CD4-positive, alpha-beta T cell (primary cell): ENCODE measurements around the gene ARHGAP33. TPM values are rescaled to one million over a fixed set of nuclear protein-coding genes. Genes with fewer than 3 reads are reported as not detected.

Experiments
- ATAC-seq: fragments of 200-7000 bp; cut with Tn5 transposase; one replicate; pipeline ENCODE4 v1.10.0; 2022; ENCODE audit warnings: mild to moderate bottlenecking; ENCODE audit not compliant: poor library complexity
- CTCF ChIA-PET: fragments of 350-600 bp; sonication (Branson Sonifier 250); formaldehyde crosslinking; loops from one replicate; lab custom pipeline; 2021; ENCODE audit warnings: antibody characterized with exemption, inconsistent platforms; lab: Charles Lee
- POLR2A ChIA-PET: fragments of 350-600 bp; sonication (Branson Sonifier 250); formaldehyde crosslinking; loops from one replicate; lab custom pipeline; 2021; ENCODE audit warnings: antibody characterized with exemption, inconsistent platforms; lab: Charles Lee
- DNase-seq, 14 experiments: peaks; one replicate each; pipeline ENCODE4 v3.0.0-alpha.2; 2013 to 2020; ENCODE audit warnings: mixed read lengths in 2 of 14
- H3K27ac ChIP-seq, 2 donors: one replicate each; pipeline versions ENCODE4 v1.5.1 to v1.7.0; 2013; ENCODE audit warnings: low read length in 2 of 2, low read depth in 1 of 2, mild to moderate bottlenecking in 1 of 2
- H3K27me3 ChIP-seq, 2 experiments: 1 replicate in 1 of 2; 2 replicates in 1 of 2; pipeline versions ENCODE4 v1.6.1 to v1.7.0; 2013; ENCODE audit warnings: low read length in 2 of 2, control low read depth in 1 of 2, mild to moderate bottlenecking in 1 of 2, moderate library complexity in 1 of 2; ENCODE audit not compliant: insufficient read depth in 2 of 2, control insufficient read depth in 1 of 2
- H3K36me3 ChIP-seq: one replicate; pipeline ENCODE4 v1.6.1; 2013; ENCODE audit warnings: low read length, control low read depth; ENCODE audit not compliant: insufficient read depth
- H3K4me1 ChIP-seq: one replicate; pipeline ENCODE4 v1.6.1; 2013; ENCODE audit warnings: low read length, control low read depth; ENCODE audit not compliant: insufficient read depth
- H3K4me3 ChIP-seq: one replicate; pipeline ENCODE4 v1.5.1; 2013; ENCODE audit warnings: mild to moderate bottlenecking, low read length, moderate library complexity
- H3K9me3 ChIP-seq, 2 experiments: 1 replicate in 1 of 2; 2 replicates in 1 of 2; pipeline versions ENCODE4 v1.6.1 to v1.7.0; 2013; ENCODE audit warnings: low read length in 2 of 2, mild to moderate bottlenecking in 2 of 2, control low read depth in 1 of 2, moderate library complexity in 1 of 2; ENCODE audit not compliant: control insufficient read depth in 1 of 2, insufficient read depth in 1 of 2
- H3K27ac Mint-ChIP-seq: one replicate; pipeline ENCODE4 v1.8.0; 2020; ENCODE audit warnings: mixed read lengths
- H3K27me3 Mint-ChIP-seq: one replicate; pipeline ENCODE4 v1.8.0; 2021; ENCODE audit warnings: mixed read lengths
- H3K36me3 Mint-ChIP-seq: one replicate; pipeline ENCODE4 v1.8.0; 2021; ENCODE audit warnings: low read depth, mixed read lengths
- H3K4me1 Mint-ChIP-seq: one replicate; pipeline ENCODE4 v1.8.0; 2021; ENCODE audit warnings: low read depth, mixed read lengths
- H3K4me3 Mint-ChIP-seq: one replicate; pipeline ENCODE4 v1.8.0; 2020; ENCODE audit warnings: mild to moderate bottlenecking, mixed read lengths
- H3K9me3 Mint-ChIP-seq: one replicate; pipeline ENCODE4 v1.8.0; 2020; ENCODE audit warnings: mixed read lengths
- intact Hi-C, 2 experiments: fragments of 100-400 bp; cut with DNase I in 1 of 2; cut with micrococcal nuclease in 1 of 2; formaldehyde crosslinking; loops; one replicate each; pipeline versions ENCODE4 v1.15.1 to v1.9.0; 2023 to 2025; cut with DNase I, micrococcal nuclease
- total RNA-seq, 174 experiments: library from RNA in 2 of 174; stranded (reverse) in 2 of 174; gene quantifications; one replicate each; pipeline ENCODE4 v1.2.3 and lab custom pipeline; 2021 to 2026
- TF ChIP-seq, protein P1 (sequence below): fragments of 200-600 bp; IDR thresholded peaks from one replicate; pipeline ENCODE4 v1.8.0; 2022; ENCODE audit warnings: antibody characterized with exemption, mild to moderate bottlenecking

ARHGAP33 gene
- total RNA-seq, 2 experiments from 2014 or later, result 16.4 to 19.5 TPM

DNA sequence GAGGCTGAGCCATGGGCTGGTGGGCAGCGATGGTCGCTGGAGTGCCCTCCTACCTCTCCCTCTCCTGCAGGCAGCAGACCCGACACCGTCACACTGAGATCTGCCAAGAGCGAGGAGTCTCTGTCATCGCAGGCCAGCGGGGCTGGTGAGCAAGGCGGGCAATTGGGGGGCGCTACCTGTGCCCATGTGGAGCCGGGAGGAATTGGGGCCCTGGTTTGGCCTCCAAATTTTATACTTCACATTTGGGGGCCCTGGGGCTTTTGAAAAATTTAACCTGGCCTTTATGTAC is 9.9 kb downstream of the ARHGAP33 start:
- peaks cover 13% of the 10 kb centered on the region for H3K36me3 Mint-ChIP-seq
- H3K27ac ChIP-seq, result no peak overlapping the region
- no peaks in the 10 kb centered on the region for H3K9me3 ChIP-seq
- H3K4me3 ChIP-seq, result no peak overlapping the region
- no peaks in the 10 kb centered on the region for H3K27me3 ChIP-seq
- H3K36me3 ChIP-seq, result peaks cover 9% of the 10 kb centered on the region
- H3K4me1 ChIP-seq, result no peaks in the 10 kb centered on the region
- ATAC-seq, result no peak
- POLR2A ChIA-PET, result no interaction called here
- no peak for DNase-seq
- H3K27me3 Mint-ChIP-seq, result no peaks in the 10 kb centered on the region
- no peak overlapping the region for H3K4me3 Mint-ChIP-seq
- H3K27ac Mint-ChIP-seq, result no peak overlapping the region
- intact Hi-C loops, result no loop called here
- TF ChIP-seq, protein P1, sequence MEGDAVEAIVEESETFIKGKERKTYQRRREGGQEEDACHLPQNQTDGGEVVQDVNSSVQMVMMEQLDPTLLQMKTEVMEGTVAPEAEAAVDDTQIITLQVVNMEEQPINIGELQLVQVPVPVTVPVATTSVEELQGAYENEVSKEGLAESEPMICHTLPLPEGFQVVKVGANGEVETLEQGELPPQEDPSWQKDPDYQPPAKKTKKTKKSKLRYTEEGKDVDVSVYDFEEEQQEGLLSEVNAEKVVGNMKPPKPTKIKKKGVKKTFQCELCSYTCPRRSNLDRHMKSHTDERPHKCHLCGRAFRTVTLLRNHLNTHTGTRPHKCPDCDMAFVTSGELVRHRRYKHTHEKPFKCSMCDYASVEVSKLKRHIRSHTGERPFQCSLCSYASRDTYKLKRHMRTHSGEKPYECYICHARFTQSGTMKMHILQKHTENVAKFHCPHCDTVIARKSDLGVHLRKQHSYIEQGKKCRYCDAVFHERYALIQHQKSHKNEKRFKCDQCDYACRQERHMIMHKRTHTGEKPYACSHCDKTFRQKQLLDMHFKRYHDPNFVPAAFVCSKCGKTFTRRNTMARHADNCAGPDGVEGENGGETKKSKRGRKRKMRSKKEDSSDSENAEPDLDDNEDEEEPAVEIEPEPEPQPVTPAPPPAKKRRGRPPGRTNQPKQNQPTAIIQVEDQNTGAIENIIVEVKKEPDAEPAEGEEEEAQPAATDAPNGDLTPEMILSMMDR, result no peak
- H3K4me1 Mint-ChIP-seq, result no peaks in the 10 kb centered on the region
- H3K9me3 Mint-ChIP-seq, result no peaks in the 10 kb centered on the region
- CTCF ChIA-PET, result no interaction called here

DNA sequence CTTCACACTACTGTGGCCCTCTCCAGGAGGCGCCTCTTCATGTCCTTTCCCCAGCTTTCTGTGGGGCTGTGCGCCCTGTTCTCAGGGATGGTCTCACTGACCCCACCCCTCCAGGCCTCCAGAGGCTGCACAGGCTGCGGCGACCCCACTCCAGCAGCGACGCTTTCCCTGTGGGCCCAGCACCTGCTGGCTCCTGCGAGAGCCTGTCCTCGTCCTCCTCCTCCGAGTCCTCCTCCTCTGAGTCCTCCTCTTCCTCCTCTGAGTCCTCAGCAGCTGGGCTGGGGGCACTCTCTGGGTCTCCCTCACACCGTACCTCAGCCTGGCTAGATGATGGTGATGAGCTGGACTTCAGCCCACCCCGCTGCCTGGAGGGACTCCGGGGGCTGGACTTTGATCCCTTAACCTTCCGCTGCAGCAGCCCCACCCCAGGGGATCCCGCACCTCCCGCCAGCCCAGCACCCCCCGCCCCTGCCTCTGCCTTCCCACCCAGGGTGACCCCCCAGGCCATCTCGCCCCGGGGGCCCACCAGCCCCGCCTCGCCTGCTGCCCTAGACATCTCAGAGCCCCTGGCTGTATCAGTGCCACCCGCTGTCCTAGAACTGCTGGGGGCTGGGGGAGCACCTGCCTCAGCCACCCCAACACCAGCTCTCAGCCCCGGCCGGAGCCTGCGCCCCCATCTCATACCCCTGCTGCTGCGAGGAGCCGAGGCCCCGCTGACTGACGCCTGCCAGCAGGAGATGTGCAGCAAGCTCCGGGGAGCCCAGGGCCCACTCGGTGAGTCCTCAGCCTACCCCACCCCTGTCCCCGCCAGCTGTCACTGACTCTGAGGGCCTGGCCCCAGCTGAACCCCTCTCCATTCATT is 11.2 kb downstream of the ARHGAP33 start:
- POLR2A ChIA-PET, result no interaction called here
- H3K4me1 Mint-ChIP-seq, result no peaks in the 10 kb centered on the region
- no peak overlapping the region for H3K4me3 ChIP-seq
- intact Hi-C loops, result no loop called here
- H3K27me3 ChIP-seq, result no peaks in the 10 kb centered on the region
- ATAC-seq, result no peak
- H3K36me3 Mint-ChIP-seq, result peaks cover 8% of the 10 kb centered on the region
- no peak overlapping the region for H3K27ac Mint-ChIP-seq
- H3K4me3 Mint-ChIP-seq, result no peak overlapping the region
- no peaks in the 10 kb centered on the region for H3K4me1 ChIP-seq
- no peaks in the 10 kb centered on the region for H3K9me3 Mint-ChIP-seq
- no peaks in the 10 kb centered on the region for H3K27me3 Mint-ChIP-seq
- H3K36me3 ChIP-seq, result peaks cover 7% of the 10 kb centered on the region
- no peaks in the 10 kb centered on the region for H3K9me3 ChIP-seq
- CTCF ChIA-PET, result no interaction called here
- TF ChIP-seq, protein P1, result no peak
- no peak for DNase-seq
- no peak overlapping the region for H3K27ac ChIP-seq

DNA sequence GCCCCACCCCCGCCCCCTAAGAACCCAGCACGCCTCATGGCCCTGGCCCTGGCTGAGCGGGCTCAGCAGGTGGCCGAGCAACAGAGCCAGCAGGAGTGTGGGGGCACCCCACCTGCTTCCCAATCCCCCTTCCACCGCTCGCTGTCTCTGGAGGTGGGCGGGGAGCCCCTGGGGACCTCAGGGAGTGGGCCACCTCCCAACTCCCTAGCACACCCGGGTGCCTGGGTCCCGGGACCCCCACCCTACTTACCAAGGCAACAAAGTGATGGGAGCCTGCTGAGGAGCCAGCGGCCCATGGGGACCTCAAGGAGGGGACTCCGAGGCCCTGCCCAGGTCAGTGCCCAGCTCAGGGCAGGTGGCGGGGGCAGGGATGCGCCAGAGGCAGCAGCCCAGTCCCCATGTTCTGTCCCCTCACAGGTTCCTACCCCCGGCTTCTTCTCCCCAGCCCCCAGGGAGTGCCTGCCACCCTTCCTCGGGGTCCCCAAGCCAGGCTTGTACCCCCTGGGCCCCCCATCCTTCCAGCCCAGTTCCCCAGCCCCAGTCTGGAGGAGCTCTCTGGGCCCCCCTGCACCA is 11.9 kb downstream of the ARHGAP33 start:
- Histone ChIP-seq H3K4me3 (no peak overlapping the region), H3K9me3 (no peaks in the 10 kb centered on the region), H3K27me3 (no peaks in the 10 kb centered on the region), H3K27ac (no peak overlapping the region), H3K36me3 (peaks cover 6% of the 10 kb centered on the region), H3K4me1 (no peaks in the 10 kb centered on the region)
- no peak for DNase-seq
- TF ChIP-seq, protein P1, result no peak
- no peak for ATAC-seq
- no peaks in the 10 kb centered on the region for H3K4me1 Mint-ChIP-seq
- no peak overlapping the region for H3K27ac Mint-ChIP-seq
- peaks cover 7% of the 10 kb centered on the region for H3K36me3 Mint-ChIP-seq
- no peaks in the 10 kb centered on the region for H3K27me3 Mint-ChIP-seq
- H3K4me3 Mint-ChIP-seq, result no peak overlapping the region
- intact Hi-C loops, result no loop called here
- ChIA-PET POLR2A (no interaction called here), CTCF (no interaction called here)
- no peaks in the 10 kb centered on the region for H3K9me3 Mint-ChIP-seq
